ENCODE data around the gene IDI2.
"Not testable (repeated sequence)": the region's sequence is repeated elsewhere in the genome, so short reads cannot be mapped to it uniquely, and the experiment has no call there.

IDI2 gene

DNA sequence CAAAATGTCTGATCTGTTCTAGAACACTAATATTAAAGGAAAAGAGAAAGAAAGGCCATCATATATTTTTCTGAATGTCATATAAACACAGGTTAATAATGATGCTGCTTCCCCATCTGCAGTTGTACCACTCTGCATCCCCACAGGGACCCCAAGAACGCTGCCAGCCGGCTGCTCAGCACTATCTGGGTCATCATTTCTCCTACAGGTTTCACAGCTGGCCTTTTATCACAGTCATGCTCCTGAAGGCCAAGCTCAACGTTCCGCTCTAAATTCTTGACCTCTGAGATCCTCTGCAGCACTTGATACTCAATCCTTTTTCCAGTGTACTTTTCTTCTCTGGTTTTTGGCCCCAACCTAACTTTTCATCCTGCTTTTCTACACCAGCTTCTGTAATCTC is 18.5 kb upstream of the IDI2 start:
- H3K4me1 ChIP-seq (ENCODE audit: control insufficient read depth, insufficient read depth, low read length), result no peaks in the 10 kb centered on the region
- H3K4me3 ChIP-seq (ENCODE audit: low read depth, low read length), result no peak overlapping the region
- no peaks in the 10 kb centered on the region for H3K27me3 ChIP-seq (ENCODE audit: control insufficient read depth, insufficient read depth, low read length)
- H3K9me3 ChIP-seq (ENCODE audit: control insufficient read depth, insufficient read depth, low read length), result no peaks in the 10 kb centered on the region
- H3K36me3 ChIP-seq (ENCODE audit: control insufficient read depth, insufficient read depth, low read length), result peaks cover 13% of the 10 kb centered on the region
- H3K9ac ChIP-seq (ENCODE audit: low read depth, low read length), result no peak overlapping the region

GRCh38 chr10:1043532-1043995 is 17.9 kb upstream of the IDI2 start:
- Histone ChIP-seq H3K4me1 (ENCODE audit: control insufficient read depth, insufficient read depth, low read length) (no peaks in the 10 kb centered on the region), H3K36me3 (ENCODE audit: control insufficient read depth, insufficient read depth, low read length) (peaks cover 13% of the 10 kb centered on the region), H3K9ac (ENCODE audit: low read depth, low read length) (no peak overlapping the region), H3K4me3 (ENCODE audit: low read depth, low read length) (no peak overlapping the region), H3K9me3 (ENCODE audit: control insufficient read depth, insufficient read depth, low read length) (no peaks in the 10 kb centered on the region), H3K27me3 (ENCODE audit: control insufficient read depth, insufficient read depth, low read length) (no peaks in the 10 kb centered on the region)

DNA sequence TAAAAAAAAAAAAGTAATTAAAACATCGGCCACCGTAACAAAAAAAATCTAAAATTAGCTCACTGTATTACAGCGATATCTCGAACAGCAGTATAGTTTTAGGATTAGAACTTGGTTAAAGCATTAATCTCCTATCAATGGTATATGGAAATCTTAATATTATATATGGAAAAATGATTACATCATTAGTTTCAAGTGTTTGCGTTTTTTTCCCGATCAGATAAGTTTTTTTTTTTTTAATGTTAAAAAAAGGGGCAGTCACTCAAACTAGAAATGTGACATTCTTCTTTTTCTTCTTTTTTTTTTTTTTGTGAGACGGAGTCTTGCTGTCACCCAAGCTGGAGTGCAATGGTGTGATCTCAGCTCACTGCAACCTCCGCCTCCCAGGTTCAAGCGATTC is 15.9 kb upstream of the IDI2 start:
- H3K36me3 ChIP-seq (ENCODE audit: control insufficient read depth, insufficient read depth, low read length), result peaks cover 10% of the 10 kb centered on the region
- no peaks in the 10 kb centered on the region for H3K9me3 ChIP-seq (ENCODE audit: control insufficient read depth, insufficient read depth, low read length)
- H3K4me3 ChIP-seq (ENCODE audit: low read depth, low read length), result no peak overlapping the region
- H3K9ac ChIP-seq (ENCODE audit: low read depth, low read length), result no peak overlapping the region
- no peaks in the 10 kb centered on the region for H3K4me1 ChIP-seq (ENCODE audit: control insufficient read depth, insufficient read depth, low read length)
- no peaks in the 10 kb centered on the region for H3K27me3 ChIP-seq (ENCODE audit: control insufficient read depth, insufficient read depth, low read length)

GRCh38 chr10:1040133-1040532 is 14.5 kb upstream of the IDI2 start:
- Histone ChIP-seq H3K36me3 (ENCODE audit: control insufficient read depth, insufficient read depth, low read length) (peaks cover 8% of the 10 kb centered on the region), H3K9me3 (ENCODE audit: control insufficient read depth, insufficient read depth, low read length) (no peaks in the 10 kb centered on the region), H3K27me3 (ENCODE audit: control insufficient read depth, insufficient read depth, low read length) (no peaks in the 10 kb centered on the region), H3K9ac (ENCODE audit: low read depth, low read length) (no peak overlapping the region), H3K4me1 (ENCODE audit: control insufficient read depth, insufficient read depth, low read length) (no peaks in the 10 kb centered on the region), H3K4me3 (ENCODE audit: low read depth, low read length) (no peak overlapping the region)

- H3K9me3 ChIP-seq (ENCODE audit: control insufficient read depth, insufficient read depth, low read length); H3K27me3 ChIP-seq (ENCODE audit: control insufficient read depth, insufficient read depth, low read length); H3K9ac ChIP-seq (ENCODE audit: low read depth, low read length); H3K4me1 ChIP-seq (ENCODE audit: control insufficient read depth, insufficient read depth, low read length); H3K4me3 ChIP-seq (ENCODE audit: low read depth, low read length); H3K36me3 ChIP-seq (ENCODE audit: control insufficient read depth, insufficient read depth, low read length): not testable (repeated sequence)
Measured at GRCh38 chr10:1038769-1039168, 13.1 kb upstream of the IDI2 start.

DNA sequence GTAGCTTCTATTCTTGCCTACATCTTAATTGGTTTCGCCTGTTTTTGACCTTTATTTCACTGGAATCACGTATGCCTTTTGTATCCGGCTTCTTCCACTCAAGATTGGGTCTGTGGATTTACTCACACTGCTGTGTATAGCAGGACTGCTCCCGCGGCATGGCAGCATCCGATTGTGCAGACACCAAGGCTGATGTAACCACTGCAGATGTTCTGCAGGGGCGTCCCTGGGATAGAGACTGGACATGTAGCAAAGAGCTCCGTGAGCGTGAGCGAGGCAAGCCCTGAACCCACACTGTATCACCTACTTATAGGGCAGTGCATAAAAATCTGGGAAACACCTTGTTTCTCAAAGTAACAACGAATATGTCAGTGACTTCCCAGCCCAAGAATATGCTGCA is 11.4 kb upstream of the IDI2 start:
- no peak overlapping the region for H3K9ac ChIP-seq (ENCODE audit: low read depth, low read length)
- H3K9me3 ChIP-seq (ENCODE audit: control insufficient read depth, insufficient read depth, low read length), result no peaks in the 10 kb centered on the region
- H3K4me3 ChIP-seq (ENCODE audit: low read depth, low read length), result no peak overlapping the region
- peaks cover 4% of the 10 kb centered on the region for H3K36me3 ChIP-seq (ENCODE audit: control insufficient read depth, insufficient read depth, low read length)
- H3K4me1 ChIP-seq (ENCODE audit: control insufficient read depth, insufficient read depth, low read length), result no peaks in the 10 kb centered on the region
- no peaks in the 10 kb centered on the region for H3K27me3 ChIP-seq (ENCODE audit: control insufficient read depth, insufficient read depth, low read length)

- peaks cover 2% of the 10 kb centered on the region for H3K36me3 ChIP-seq (ENCODE audit: control insufficient read depth, insufficient read depth, low read length)
- no peak overlapping the region for H3K4me3 ChIP-seq (ENCODE audit: low read depth, low read length)
- H3K9me3 ChIP-seq (ENCODE audit: control insufficient read depth, insufficient read depth, low read length), result no peaks in the 10 kb centered on the region
- H3K27me3 ChIP-seq (ENCODE audit: control insufficient read depth, insufficient read depth, low read length), result no peaks in the 10 kb centered on the region
- H3K9ac ChIP-seq (ENCODE audit: low read depth, low read length), result no peak overlapping the region
- H3K4me1 ChIP-seq (ENCODE audit: control insufficient read depth, insufficient read depth, low read length), result no peaks in the 10 kb centered on the region
Measured at GRCh38 chr10:1036341-1036791, 10.7 kb upstream of the IDI2 start.

- no peak overlapping the region for H3K4me3 ChIP-seq (ENCODE audit: low read depth, low read length)
- H3K9ac ChIP-seq (ENCODE audit: low read depth, low read length), result no peak overlapping the region
- H3K9me3 ChIP-seq (ENCODE audit: control insufficient read depth, insufficient read depth, low read length), result no peaks in the 10 kb centered on the region
- no peaks in the 10 kb centered on the region for H3K4me1 ChIP-seq (ENCODE audit: control insufficient read depth, insufficient read depth, low read length)
- H3K36me3 ChIP-seq (ENCODE audit: control insufficient read depth, insufficient read depth, low read length), result no peaks in the 10 kb centered on the region
- no peaks in the 10 kb centered on the region for H3K27me3 ChIP-seq (ENCODE audit: control insufficient read depth, insufficient read depth, low read length)
Measured at GRCh38 chr10:1035201-1035600, 9.5 kb upstream of the IDI2 start.

DNA sequence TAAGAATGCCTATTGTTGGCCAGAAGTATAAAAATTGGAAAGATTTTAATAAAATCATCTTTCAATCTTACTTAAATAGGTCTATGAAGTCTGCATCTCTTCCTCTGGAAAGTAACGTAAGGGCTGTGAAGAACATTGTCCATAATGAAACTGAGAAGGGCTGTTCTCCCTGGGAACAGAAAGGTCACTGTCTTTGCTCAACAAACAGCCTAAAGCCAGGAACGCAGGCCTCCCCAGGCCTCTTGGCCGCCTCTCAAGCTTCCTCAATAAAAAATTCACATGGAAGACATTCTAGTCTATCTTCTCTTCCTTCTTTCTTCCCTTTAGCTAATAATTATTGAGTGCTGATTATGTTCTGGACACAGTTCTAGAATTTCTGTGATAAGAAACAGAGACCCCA is 9.1 kb upstream of the IDI2 start:
- H3K27me3 ChIP-seq (ENCODE audit: control insufficient read depth, insufficient read depth, low read length), result no peaks in the 10 kb centered on the region
- no peak overlapping the region for H3K9ac ChIP-seq (ENCODE audit: low read depth, low read length)
- H3K4me3 ChIP-seq (ENCODE audit: low read depth, low read length), result no peak overlapping the region
- no peaks in the 10 kb centered on the region for H3K9me3 ChIP-seq (ENCODE audit: control insufficient read depth, insufficient read depth, low read length)
- no peaks in the 10 kb centered on the region for H3K36me3 ChIP-seq (ENCODE audit: control insufficient read depth, insufficient read depth, low read length)
- peaks cover 3% of the 10 kb centered on the region for H3K4me1 ChIP-seq (ENCODE audit: control insufficient read depth, insufficient read depth, low read length)

- no peaks in the 10 kb centered on the region for H3K9me3 ChIP-seq (ENCODE audit: control insufficient read depth, insufficient read depth, low read length)
Measured at GRCh38 chr10:1033601-1034000, 7.9 kb upstream of the IDI2 start.

DNA sequence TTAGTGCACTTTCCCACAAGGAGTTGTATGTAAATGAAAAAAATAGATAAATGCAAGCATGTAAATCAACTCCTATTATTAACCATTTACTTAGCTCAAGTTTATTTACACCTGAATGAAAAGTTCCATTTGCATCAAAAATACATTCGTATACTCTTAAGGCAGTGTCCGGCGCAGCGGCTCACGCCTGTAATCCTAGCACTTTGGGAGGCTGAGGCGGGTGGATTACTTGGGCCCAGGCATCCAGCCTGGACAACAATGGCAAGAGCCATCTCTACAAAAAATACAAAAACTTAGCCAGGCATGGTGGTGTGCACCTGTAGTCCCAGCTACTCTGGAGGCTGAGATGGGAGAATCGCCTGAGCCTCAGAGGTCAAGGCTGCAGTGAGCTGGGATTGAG is 4.2 kb upstream of the IDI2 start:
- Histone ChIP-seq H3K36me3 (ENCODE audit: control insufficient read depth, insufficient read depth, low read length) (no peaks in the 10 kb centered on the region), H3K4me1 (ENCODE audit: control insufficient read depth, insufficient read depth, low read length) (peaks cover 4% of the 10 kb centered on the region), H3K9ac (ENCODE audit: low read depth, low read length) (no peak overlapping the region), H3K9me3 (ENCODE audit: control insufficient read depth, insufficient read depth, low read length) (no peaks in the 10 kb centered on the region), H3K27me3 (ENCODE audit: control insufficient read depth, insufficient read depth, low read length) (no peaks in the 10 kb centered on the region), H3K4me3 (ENCODE audit: low read depth, low read length) (no peak overlapping the region)

More at GRCh38 chr10:1033601-1034000, 7.9 kb upstream of the IDI2 start:
- no peak overlapping the region for H3K4me3 ChIP-seq (ENCODE audit: low read depth, low read length)
- H3K9ac ChIP-seq (ENCODE audit: low read depth, low read length), result no peak overlapping the region
- H3K4me1 ChIP-seq (ENCODE audit: control insufficient read depth, insufficient read depth, low read length), result peaks cover 4% of the 10 kb centered on the region
- H3K36me3 ChIP-seq (ENCODE audit: control insufficient read depth, insufficient read depth, low read length), result no peaks in the 10 kb centered on the region
- no peaks in the 10 kb centered on the region for H3K27me3 ChIP-seq (ENCODE audit: control insufficient read depth, insufficient read depth, low read length)

- Histone ChIP-seq H3K27me3 (ENCODE audit: control insufficient read depth, insufficient read depth, low read length) (no peaks in the 10 kb centered on the region), H3K4me3 (ENCODE audit: low read depth, low read length) (no peak overlapping the region), H3K9me3 (ENCODE audit: control insufficient read depth, insufficient read depth, low read length) (no peaks in the 10 kb centered on the region), H3K9ac (ENCODE audit: low read depth, low read length) (no peak overlapping the region), H3K36me3 (ENCODE audit: control insufficient read depth, insufficient read depth, low read length) (no peaks in the 10 kb centered on the region), H3K4me1 (ENCODE audit: control insufficient read depth, insufficient read depth, low read length) (peaks cover 4% of the 10 kb centered on the region)
Measured at GRCh38 chr10:1026578-1026977, 919 bp upstream of the IDI2 start.

DNA sequence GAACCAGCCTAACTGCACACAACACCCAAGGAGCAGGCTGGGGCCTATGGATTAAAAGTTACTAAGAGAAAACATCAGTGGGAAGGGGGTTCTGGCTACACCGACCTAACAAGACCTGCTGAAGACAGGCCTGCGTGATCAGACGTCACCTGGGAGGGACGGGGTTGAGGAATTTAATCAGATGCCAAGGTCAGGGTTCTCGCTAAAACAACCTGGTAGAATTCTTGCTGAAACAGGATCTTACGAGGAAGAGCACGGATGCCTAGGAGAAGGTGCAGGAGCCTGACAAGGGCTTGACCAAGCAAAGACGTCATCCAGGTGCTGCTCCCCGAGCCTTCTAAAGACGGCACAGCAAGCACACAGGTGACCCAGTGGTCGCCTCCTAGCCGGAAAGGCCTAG is 1.6 kb downstream of the IDI2 start:
- Histone ChIP-seq H3K4me3 (ENCODE audit: low read depth, low read length) (no peak overlapping the region), H3K27me3 (ENCODE audit: control insufficient read depth, insufficient read depth, low read length) (no peaks in the 10 kb centered on the region), H3K36me3 (ENCODE audit: control insufficient read depth, insufficient read depth, low read length) (peaks cover 2% of the 10 kb centered on the region), H3K4me1 (ENCODE audit: control insufficient read depth, insufficient read depth, low read length) (no peaks in the 10 kb centered on the region), H3K9me3 (ENCODE audit: control insufficient read depth, insufficient read depth, low read length) (no peaks in the 10 kb centered on the region), H3K9ac (ENCODE audit: low read depth, low read length) (no peak overlapping the region)
